RWPE1 (cell line): ENCODE results near the gene CD163.
"Not testable (repeated sequence)": the region's sequence is repeated elsewhere in the genome, so short reads cannot be mapped to it uniquely, and the experiment has no call there.

Experiments
- CTCF ChIA-PET: fragments of 350-600 bp; sonication (Branson Sonifier 250); formaldehyde crosslinking; extraction: SDS; loops from one replicate; lab custom pipeline; 2021; lab: Yijun Ruan, JAX
- POLR2A ChIA-PET: fragments of 400-600 bp; formaldehyde crosslinking; extraction: SDS; loops from one replicate; lab custom pipeline; 2020; ENCODE audit warnings: antibody characterized with exemption; ENCODE audit not compliant: low non-redundant PET; lab: Yijun Ruan, JAX
- DNase-seq: peaks from one replicate; pipeline ENCODE4 v3.0.0; 2012; ENCODE audit warnings: low spot score
- H3K27ac ChIP-seq: fragments of 450-650 bp; 2 replicates; pipeline ENCODE4 v1.5.1; 2017
- CTCF ChIP-seq: fragments of 450-650 bp; conservative IDR thresholded peaks from 2 replicates; pipeline ENCODE4 v1.5.1; 2017; ENCODE audit warnings: low read depth, mild to moderate bottlenecking

The CD163 gene

DNA sequence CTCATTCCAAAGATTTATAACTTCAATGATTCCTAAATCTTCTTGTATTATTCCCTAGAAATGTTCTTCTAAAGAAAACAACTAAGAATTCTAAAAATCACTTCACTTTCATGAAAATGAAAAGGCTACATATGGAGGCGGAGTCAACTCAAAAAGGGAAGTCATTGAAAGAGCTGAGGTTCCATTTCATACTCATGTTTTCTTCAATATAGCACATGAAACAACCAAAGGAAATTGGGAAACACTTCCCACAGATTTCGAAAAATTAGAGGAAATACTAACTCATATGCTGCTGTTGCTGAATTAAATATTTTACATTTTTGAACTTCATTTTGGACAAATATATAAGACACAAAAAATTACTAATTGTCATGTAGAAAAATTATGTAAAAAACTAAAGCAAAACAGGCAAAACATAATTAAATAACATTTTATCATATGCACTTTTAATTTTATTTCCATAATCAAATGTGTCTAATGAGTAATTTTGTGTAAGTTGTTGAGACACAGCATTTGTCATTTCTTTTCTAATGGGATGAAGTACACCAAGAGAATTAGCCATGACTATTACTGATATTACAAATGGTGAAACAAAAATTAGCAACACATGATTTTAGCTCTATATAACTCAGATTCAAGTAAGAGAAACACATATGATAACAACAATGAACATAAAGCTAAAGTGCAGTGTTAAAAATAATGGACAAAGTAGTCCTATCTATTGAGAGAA, at the start of gene CD163:
CD163 (minus strand) TSS at position 92 of the 730 bp plus-strand sequence; CDS start at position 5, 87 bp downstream.
- ChIA-PET POLR2A (no interaction called here), CTCF (no interaction called here)
- no peak within 1 kb of the TSS for H3K27ac ChIP-seq
- DNase-seq, result no peak
- no peak for TF ChIP-seq CTCF

GRCh38 chr12:7542813-7543212, 39.2 kb upstream of the CD163 start:
- ChIA-PET POLR2A (no interaction called here), CTCF (no interaction called here)
- no peak overlapping the region for H3K27ac ChIP-seq
- TF ChIP-seq CTCF, result no peak
- no peak for DNase-seq

DNA sequence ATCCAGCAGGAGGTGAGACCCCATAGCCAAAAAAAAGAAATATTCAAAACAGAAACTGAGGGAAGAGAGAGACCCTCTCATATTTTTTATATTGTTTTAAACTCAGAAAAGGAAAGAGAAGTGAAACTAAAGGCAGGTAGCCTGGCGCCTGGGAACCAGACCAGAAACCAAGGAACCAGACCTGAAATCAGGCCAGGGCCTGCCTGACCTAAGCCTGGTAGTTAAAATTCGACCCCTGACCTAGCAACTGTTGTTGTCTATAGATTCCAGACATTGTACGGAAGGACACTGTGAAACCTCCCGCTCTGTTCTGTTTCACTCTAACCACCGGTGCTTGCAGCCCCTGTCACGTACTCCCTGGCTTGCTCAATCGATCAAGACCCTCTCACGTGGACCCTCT, 38.5 kb upstream of the CD163 start:
- ChIA-PET CTCF (no interaction called here), POLR2A (no interaction called here)
- TF ChIP-seq CTCF, result no peak
- H3K27ac ChIP-seq, result no peak overlapping the region
- DNase-seq, result no peak

GRCh38 chr12:7514416-7514815, 10.8 kb upstream of the CD163 start:
- DNase-seq, result no peak
- no peak overlapping the region for H3K27ac ChIP-seq
- no peak for TF ChIP-seq CTCF
- POLR2A ChIA-PET, result no interaction called here
- CTCF ChIA-PET, result no interaction called here

- CTCF ChIA-PET, result no interaction called here
- DNase-seq, result no peak
Observed at GRCh38 chr12:7512553-7512952, 9.0 kb upstream of the CD163 start.

GRCh38 chr12:7509793-7510470, 6.4 kb upstream of the CD163 start:
- CTCF ChIA-PET, POLR2A ChIA-PET, H3K27ac ChIP-seq, DNase-seq: not testable (repeated sequence)

More at GRCh38 chr12:7512553-7512952, 9.0 kb upstream of the CD163 start:
- TF ChIP-seq CTCF, result no peak
- POLR2A ChIA-PET, result no interaction called here
- no peak overlapping the region for H3K27ac ChIP-seq

- no peak for TF ChIP-seq CTCF
- CTCF ChIA-PET, result no interaction called here
- POLR2A ChIA-PET, result no interaction called here
- DNase-seq, result no peak
- no peak overlapping the region for H3K27ac ChIP-seq
Observed at GRCh38 chr12:7502612-7503011, 965 bp downstream of the CD163 start.
